ENCODE data around the gene ATP5F1A. TPM values are rescaled to one million over a fixed set of nuclear protein-coding genes. Genes with fewer than 3 reads are reported as not detected.

Gene ATP5F1A
- total and polyA plus RNA-seq, 2 of the 4 experiments (the other 2 are of a cell fraction), result 543 to 1,085 TPM

DNA sequence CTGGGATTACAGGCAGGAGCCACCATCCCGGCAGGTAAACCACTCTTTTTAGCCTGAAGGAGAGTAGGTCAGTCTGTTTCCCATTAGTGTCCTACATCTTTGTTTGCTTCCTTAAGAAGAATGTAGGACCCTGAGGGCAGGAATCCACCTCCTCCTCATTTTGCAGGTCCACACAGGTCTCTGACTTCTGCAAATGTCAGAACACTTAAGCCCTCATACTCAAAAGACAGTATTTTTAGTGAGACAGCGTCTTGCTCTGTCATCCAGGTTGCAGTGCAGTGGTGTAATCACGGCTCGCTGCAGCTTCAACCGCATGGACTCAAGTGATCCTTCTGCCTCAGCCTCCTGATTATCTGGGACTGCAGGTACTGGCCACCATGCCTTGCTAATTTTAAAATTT is 35.3 kb downstream of the ATP5F1A start:
- Histone ChIP-seq H4K8ac (ENCODE audit: low read depth in 2 of 2, low read length in 2 of 2) (no peak overlapping the region), H2BK15ac (ENCODE audit: low read depth, low read length) (no peak overlapping the region), H2AFZ (replicated peaks; ENCODE audit: low read length, poor library complexity) (no peak overlapping the region), H3K14ac (replicated peaks; ENCODE audit: low read depth, low read length) (no peak overlapping the region), H3K4me2 (ENCODE audit: low read depth, low read length) (no peak overlapping the region), H2AK9ac (replicated peaks; ENCODE audit: low read depth, low read length, poor library complexity) (no peak overlapping the region), H3K4me1 (ENCODE audit: control insufficient read depth, insufficient read depth, low read length) (no peaks in the 10 kb centered on the region; the same call in 1 of the 2 replicates), H3K23ac (ENCODE audit: low read depth, low read length) (no peak overlapping the region), H3K27ac (ENCODE audit: insufficient read depth, low read length) (no peak overlapping the region), H2BK5ac (ENCODE audit: low read depth, low read length, poor library complexity, severe bottlenecking) (no peak overlapping the region), H3K4ac (ENCODE audit: low read depth, low read length) (no peak overlapping the region), H2BK20ac (ENCODE audit: low read depth, low read length) (no peak overlapping the region), H3K9me1 (ENCODE audit: insufficient read depth, low read length) (peaks cover 8% of the 10 kb centered on the region), H3K36me3 (ENCODE audit: control insufficient read depth, insufficient read depth, low read length) (no peaks in the 10 kb centered on the region), H3K9me3 (ENCODE audit: control insufficient read depth, insufficient read depth, low read length) (no peaks in the 10 kb centered on the region), H4K20me1 (ENCODE audit: insufficient read depth, low read length) (peaks cover 5% of the 10 kb centered on the region), H4K91ac (ENCODE audit: insufficient read depth, low read depth, low read length) (no peak overlapping the region), H2AK5ac (ENCODE audit: low read depth, low read length) (no peak overlapping the region), H3K79me1 (ENCODE audit: low read depth in 1 of 2, low read length in 2 of 2) (peaks cover 16 to 35% of the 10 kb centered on the region in 2 experiments), H3K9ac (ENCODE audit: low read depth, low read length) (no peak overlapping the region), H2BK120ac (ENCODE audit: low read depth, low read length) (no peak overlapping the region), H3K56ac (ENCODE audit: extremely low read depth, insufficient read depth, low read length) (no peak overlapping the region), H3K27me3 (ENCODE audit: control insufficient read depth, insufficient read depth, low read length) (no peaks in the 10 kb centered on the region), H3K18ac (ENCODE audit: low read depth, low read length) (no peak overlapping the region), H3K4me3 (ENCODE audit: insufficient read depth, low read depth, low read length) (no peak overlapping the region), H4K5ac (ENCODE audit: low read depth, low read length) (no peak overlapping the region)
- intact Hi-C loops (cut with micrococcal nuclease) (no loop called here), in situ Hi-C loops (cut with MboI; ENCODE audit: low sequenced_read_pairs) (no loop called here), dilution Hi-C loops (cut with HindIII; ENCODE audit: low sequenced_read_pairs, unreplicated experiment) (no loop called here)
- no peak for ATAC-seq (ENCODE audit: low read depth)
- ChIA-PET POLR2A (ENCODE audit: unreplicated experiment) (no interaction called here), CTCF (no interaction called here)
- WGBS, 2 experiments (ENCODE audit: extremely low coverage in 2 of 2, insufficient read length in 1 of 2), result 100% methylated on average over 1 of the region's 5 CpGs; no CpG with 5 or more reads in 1 of the 2 experiments
- no peak for DNase-seq
- TF ChIP-seq NFE2L2 (IDR thresholded peaks at IDR 0.05; ENCODE audit: low read depth, low read length) (no peak), FOS (IDR thresholded peaks at IDR 0.05; ENCODE audit: low read depth, low read length) (no peak), MAFK (IDR thresholded peaks at IDR 0.05; ENCODE audit: low read depth, low read length) (no peak), POLR2A (IDR thresholded peaks at IDR 0.05; ENCODE audit: low read depth, low read length) (no peak), CHD1 (IDR thresholded peaks at IDR 0.05; ENCODE audit: low read depth, low read length) (no peak), CEBPB (IDR thresholded peaks at IDR 0.05; ENCODE audit: low read depth, low read length) (no peak)
- TF ChIP-seq, protein P1, sequence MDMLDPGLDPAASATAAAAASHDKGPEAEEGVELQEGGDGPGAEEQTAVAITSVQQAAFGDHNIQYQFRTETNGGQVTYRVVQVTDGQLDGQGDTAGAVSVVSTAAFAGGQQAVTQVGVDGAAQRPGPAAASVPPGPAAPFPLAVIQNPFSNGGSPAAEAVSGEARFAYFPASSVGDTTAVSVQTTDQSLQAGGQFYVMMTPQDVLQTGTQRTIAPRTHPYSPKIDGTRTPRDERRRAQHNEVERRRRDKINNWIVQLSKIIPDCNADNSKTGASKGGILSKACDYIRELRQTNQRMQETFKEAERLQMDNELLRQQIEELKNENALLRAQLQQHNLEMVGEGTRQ (IDR thresholded peaks at IDR 0.05; ENCODE audit: low read depth, low read length), result no peak
- TF ChIP-seq, protein P2, sequence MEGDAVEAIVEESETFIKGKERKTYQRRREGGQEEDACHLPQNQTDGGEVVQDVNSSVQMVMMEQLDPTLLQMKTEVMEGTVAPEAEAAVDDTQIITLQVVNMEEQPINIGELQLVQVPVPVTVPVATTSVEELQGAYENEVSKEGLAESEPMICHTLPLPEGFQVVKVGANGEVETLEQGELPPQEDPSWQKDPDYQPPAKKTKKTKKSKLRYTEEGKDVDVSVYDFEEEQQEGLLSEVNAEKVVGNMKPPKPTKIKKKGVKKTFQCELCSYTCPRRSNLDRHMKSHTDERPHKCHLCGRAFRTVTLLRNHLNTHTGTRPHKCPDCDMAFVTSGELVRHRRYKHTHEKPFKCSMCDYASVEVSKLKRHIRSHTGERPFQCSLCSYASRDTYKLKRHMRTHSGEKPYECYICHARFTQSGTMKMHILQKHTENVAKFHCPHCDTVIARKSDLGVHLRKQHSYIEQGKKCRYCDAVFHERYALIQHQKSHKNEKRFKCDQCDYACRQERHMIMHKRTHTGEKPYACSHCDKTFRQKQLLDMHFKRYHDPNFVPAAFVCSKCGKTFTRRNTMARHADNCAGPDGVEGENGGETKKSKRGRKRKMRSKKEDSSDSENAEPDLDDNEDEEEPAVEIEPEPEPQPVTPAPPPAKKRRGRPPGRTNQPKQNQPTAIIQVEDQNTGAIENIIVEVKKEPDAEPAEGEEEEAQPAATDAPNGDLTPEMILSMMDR (conservative IDR thresholded peaks at IDR 0.05; ENCODE audit: low read depth, low read length), result no peak
- BruUV-seq (replicated peaks), result no TSS peak

Data from IMR-90 (cell line).